DMS53 (cell line): Measurements from ENCODE around the gene ADPRHL1.

ENCODE experiments used
- DNase-seq: peaks from one replicate; lab custom pipeline; 2025; lab: John Stamatoyannopoulos, UW

Gene ADPRHL1

DNA sequence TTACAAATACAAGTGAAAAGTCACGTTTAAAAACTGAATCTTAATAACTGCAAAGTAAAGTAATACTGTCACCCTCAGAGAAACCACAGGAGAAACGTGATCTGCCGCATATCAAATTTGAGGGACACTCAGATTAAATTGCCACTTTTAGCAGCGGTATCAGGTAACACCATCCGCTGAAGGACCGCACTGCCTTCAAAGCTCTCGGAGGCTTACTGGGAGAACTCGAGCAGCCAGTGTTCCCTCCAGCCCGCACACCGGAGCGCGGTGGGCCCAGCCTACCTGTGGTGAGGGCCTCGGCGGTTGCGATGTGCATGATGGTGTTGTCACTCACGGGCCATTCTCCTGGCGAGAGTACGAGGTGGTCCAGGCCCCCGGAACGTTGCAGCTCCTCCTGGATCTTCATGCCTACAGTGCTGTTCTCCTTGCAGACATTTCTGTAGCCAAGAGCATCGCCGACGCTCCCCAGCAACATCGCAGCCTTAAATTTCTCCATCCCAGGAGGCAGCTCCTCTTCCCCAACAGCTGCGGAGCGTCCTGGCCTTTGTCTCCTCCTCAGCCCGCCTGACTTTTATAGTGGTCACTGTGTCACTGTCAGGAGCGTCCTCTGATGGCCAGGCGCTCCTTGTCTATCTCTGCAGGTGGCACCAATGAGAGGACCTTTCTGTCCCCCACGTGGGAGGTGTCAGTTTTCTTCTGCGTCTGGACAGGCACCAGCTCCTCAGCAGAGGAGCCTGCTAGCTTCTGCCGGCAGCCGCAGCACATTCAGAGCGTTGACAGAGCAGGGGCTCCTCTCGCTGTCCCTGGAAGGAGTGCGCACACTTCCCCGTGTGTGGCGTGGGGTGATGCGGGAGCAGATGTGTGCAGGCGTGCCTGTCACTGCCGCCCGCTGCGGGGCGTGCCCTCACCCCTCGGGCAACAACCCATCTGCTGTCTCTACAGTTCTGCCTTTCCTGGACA, at the start of gene ADPRHL1:
ADPRHL1 (minus strand) TSS at position 547 of the 960 bp plus-strand sequence; CDS start at position 496, 51 bp downstream.
- no peak for DNase-seq

DNA sequence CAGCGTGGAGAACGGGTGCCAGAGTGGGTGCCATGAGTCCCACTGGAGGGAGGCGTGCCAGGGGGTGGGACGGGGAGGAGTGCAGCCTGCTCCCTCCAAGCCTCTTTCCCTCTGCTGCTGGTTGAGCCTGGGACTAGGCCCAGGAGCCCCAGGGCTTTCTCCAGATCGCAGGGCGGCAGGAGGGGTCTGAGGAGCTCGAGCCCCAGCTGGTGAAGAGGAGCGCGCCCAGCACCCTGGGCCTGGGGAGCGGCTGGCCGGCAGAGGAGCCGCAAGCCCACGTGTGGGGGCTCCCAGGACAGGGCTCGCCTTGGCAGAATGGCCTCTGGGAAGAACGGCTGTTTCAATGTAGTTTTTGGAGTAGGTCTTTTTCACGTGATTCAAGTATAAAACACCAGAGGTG, 49.4 kb upstream of the ADPRHL1 start:
- no peak for DNase-seq

GRCh38 chr13:113500530-113501265, 47.4 kb upstream of the ADPRHL1 start:
- no peak for DNase-seq

DNA sequence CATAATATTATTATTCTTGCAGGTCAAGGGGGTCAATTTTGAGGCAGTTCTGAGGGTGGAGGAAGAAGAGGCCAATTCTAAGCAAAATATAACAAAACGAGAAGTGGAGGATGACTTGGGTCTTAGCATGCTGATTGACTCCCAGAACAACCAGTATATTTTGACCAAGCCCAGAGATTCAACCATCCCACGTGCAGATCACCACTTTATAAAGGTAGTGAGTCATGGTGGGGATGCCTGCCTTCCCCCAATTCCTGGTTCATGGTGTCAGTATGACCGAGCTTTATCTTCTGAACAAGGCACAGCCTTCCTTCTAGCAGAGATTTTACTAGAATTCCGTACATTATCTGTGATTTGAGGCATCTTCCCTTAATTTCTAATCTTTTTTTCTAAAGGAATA, 46.6 kb upstream of the ADPRHL1 start:
- no peak for DNase-seq

- no peak for DNase-seq
These were observed 45.6 kb upstream of the ADPRHL1 start for GRCh38 chr13:113498905-113499304.

GRCh38 chr13:113497217-113497616, 43.9 kb upstream of the ADPRHL1 start:
- DNase-seq = peak; percentile 4

GRCh38 chr13:113495494-113496210, 42.4 kb upstream of the ADPRHL1 start:
- DNase-seq = peak; percentile 1

DNA sequence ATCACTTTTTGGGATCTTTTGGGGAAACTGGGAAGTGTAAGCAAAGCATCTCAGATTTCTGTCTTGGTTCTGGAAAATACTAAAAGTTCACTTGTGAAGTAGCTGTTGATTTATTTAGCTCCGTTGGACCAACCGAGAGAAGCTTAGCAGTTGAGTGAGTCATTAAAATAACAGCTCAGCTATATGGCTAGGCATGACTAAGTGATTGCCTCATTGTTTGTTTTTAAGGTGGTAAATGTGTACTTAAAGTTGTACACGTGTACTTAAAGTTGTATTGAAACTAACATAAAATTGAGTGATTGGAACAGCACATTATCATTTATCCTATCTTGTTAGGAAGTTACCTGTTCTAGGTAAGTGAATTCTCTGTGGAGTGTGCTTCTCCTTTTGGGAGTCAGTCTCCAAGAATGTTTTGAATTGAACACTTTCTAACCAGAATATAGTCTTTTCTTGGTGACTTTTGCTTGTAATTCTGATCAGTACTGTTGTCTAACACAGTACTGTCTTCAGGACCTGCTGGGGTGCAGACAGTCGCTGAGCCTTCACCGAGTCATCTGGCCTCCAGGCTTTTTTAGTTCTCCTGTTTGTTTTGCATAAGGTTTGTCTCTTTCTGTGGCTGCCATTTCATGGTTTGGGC, 40.1 kb upstream of the ADPRHL1 start:
- peak; percentile 76 for DNase-seq

GRCh38 chr13:113491982-113492381, 38.7 kb upstream of the ADPRHL1 start:
- no peak for DNase-seq

- DNase-seq = peak; percentile 31
These were observed 38.2 kb upstream of the ADPRHL1 start for GRCh38 chr13:113491418-113491883.

DNA sequence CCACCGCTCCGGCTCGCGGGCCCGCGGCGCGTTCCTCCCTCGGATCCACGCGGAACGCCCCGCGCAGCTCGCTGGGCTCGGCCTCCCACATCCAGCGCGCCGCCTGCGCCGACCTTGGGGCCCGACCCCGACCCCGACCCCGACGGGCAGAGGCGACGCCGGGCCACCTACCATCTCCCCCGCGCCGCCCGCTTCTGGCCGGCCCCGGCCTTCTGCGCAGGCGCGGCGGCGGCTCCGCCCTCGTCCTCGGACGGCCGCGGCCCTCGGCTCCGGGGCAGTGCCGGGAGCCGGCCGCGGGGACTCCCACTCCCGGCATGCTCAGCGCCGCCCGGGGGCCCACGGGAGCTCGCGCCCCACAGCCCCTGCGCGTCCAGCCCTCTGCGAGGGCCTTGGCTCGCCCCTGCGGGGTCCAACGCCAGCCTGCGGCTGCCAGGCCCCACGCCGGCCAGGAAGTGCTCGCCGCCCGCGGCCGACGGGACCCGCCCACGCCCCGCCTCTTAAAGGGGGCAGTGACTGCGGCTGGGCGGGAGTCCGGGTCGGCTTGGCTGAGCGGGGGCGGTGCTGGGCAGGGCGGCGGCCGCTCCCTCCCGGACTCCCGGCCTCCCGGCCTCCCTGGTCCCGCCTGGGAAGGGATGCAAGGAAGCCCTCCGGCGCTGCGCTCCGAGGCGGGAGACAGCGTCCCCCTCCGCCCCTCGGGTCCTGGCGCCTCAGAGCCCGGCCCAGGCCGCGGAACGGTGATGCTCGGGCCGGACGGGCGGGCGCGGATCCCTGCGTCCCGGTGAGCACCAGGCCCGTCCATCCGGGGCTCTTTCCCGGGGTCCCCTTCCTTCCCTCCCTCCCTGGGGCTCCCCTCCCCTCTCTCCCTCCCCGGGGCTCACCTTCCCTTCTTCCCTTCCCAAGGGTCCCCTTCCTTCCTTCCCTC, 37.5 kb upstream of the ADPRHL1 start, which contains the start of gene DCUN1D2:
DCUN1D2 (minus strand) TSS at position 216 of the 922 bp plus-strand sequence; CDS start at position 174, 42 bp downstream.
- DNase-seq = peak; percentile 84

GRCh38 chr13:113489549-113490495, 36.5 kb upstream of the ADPRHL1 start:
- DNase-seq = peak; percentile 36

DNA sequence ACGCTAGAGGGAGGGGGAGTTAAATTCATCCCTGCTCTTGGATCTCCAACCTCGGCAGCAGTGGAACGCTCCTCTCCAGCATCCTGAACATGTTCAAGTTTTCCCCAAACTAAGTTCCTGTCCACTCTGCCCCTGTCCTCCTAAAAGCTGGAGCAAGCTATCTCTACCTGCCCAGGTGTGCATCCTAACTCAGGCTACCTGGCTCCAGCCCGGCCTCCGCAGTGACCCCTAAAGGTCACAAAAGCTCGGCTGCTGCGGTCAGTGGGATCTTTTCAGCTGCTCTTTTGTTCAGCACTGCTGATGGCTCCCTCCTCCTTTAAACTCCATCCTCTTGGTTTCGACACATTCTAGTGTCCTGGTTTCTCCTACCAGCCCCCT, 35.9 kb upstream of the ADPRHL1 start:
- DNase-seq = peak; percentile 14

DNA sequence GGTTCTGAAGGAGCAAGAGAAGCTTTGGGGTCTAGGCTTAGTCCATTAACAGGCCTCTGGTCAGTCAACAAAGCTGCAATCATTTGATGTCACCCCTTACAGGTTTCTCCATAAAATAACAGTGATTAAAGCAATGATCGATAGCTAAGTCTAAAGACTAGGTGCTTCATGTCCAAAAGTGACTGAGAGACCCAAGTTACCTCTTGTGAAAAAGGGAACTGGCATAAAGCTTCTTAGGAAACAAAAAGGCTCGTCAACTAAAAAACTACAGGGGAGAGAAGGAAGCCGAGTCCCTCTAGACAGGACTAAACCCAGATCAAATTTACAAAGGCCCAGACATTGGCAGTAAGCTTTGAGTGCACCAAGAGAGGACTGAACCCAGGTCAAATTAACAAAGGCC, 35.0 kb upstream of the ADPRHL1 start:
- DNase-seq = no peak

GRCh38 chr13:113486698-113487097, 33.4 kb upstream of the ADPRHL1 start:
- DNase-seq = no peak

DNA sequence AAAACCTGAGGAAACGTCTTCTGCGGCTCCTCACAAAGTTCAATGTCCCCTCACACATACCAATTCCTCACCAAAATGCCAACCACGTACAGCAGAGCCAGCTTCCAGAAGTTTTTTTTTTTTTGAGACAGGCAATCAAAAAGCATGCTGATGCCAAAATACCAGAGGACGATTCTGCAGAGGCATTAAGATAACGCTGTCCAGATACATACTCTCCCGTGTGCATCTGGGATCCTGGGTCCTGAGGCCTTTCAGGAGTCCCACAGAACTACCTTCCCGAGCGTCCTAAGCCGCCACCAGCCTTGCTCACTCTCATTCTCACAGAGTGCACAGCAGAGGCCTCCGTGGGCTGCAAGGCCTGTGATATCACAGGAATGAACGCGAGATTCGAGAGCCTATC, 32.3 kb upstream of the ADPRHL1 start:
- no peak for DNase-seq

- no peak for DNase-seq
These were observed 30.4 kb upstream of the ADPRHL1 start for GRCh38 chr13:113483504-113484293.

DNA sequence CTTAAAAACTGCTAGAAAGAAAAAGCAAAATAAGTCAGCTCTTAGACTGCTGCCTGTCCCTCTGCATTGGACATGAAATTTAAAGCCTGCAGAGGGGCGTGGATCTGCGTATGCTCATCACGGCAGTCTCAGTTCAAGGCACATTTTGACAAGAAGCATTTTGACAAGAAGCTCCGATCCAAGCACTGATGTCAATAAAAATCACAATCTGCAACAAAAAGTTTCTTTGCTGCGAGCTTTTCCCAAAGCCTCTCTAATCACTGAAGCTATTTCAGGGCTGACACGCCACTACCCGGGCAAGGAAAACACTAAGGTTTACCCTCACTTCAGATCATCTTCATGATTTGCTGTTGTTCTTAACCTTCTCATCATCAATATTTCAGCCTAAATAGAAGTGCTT, 29.8 kb upstream of the ADPRHL1 start:
- DNase-seq = no peak
